Neuronal stem cell (in vitro differentiated cells): ENCODE measurements around the gene HDGFL3.
"Not testable (repeated sequence)": the region's sequence is repeated elsewhere in the genome, so short reads cannot be mapped to it uniquely, and the experiment has no call there.

Source experiments
- DNase-seq: peaks from one replicate; pipeline ENCODE4 v3.0.0-alpha.2; 2013; ENCODE audit warnings: low spot score
- H2AFZ ChIP-seq: one replicate; pipeline ENCODE4 v1.6.1; 2013; ENCODE audit warnings: mild to moderate bottlenecking, low read length, inconsistent platforms
- H2AK5ac ChIP-seq: 2 replicates; pipeline ENCODE4 v1.6.1; 2013; ENCODE audit warnings: low read depth, mild to moderate bottlenecking, inconsistent platforms, low read length, moderate library complexity, mixed read lengths
- H2BK120ac ChIP-seq: 2 replicates; pipeline ENCODE4 v1.6.1; 2013; ENCODE audit warnings: low read depth, mild to moderate bottlenecking, inconsistent platforms, low read length, moderate library complexity, mixed read lengths
- H2BK12ac ChIP-seq: one replicate; pipeline ENCODE4 v1.6.1; 2013; ENCODE audit warnings: low read length, inconsistent platforms
- H2BK15ac ChIP-seq: 2 replicates; pipeline ENCODE4 v1.6.1; 2013; ENCODE audit warnings: mild to moderate bottlenecking, low read length, inconsistent platforms, mixed read lengths
- H2BK5ac ChIP-seq: one replicate; pipeline ENCODE4 v1.6.1; 2013; ENCODE audit warnings: inconsistent platforms, mild to moderate bottlenecking, low read length, moderate library complexity
- H3K14ac ChIP-seq: one replicate; pipeline ENCODE4 v1.6.1; 2013; ENCODE audit warnings: low read length, inconsistent platforms
- H3K18ac ChIP-seq: 2 replicates; pipeline ENCODE4 v1.6.1; 2013; ENCODE audit warnings: low read length, inconsistent platforms
- H3K23ac ChIP-seq: 2 replicates; pipeline ENCODE4 v1.6.1; 2013; ENCODE audit warnings: low read depth, mild to moderate bottlenecking, mixed read lengths, low read length, inconsistent platforms; ENCODE audit not compliant: poor library complexity
- H3K27ac ChIP-seq: replicated peaks from 3 replicates; pipeline ENCODE4 v1.5.1; 2013; ENCODE audit warnings: low read length, inconsistent platforms
- H3K27me3 ChIP-seq, 3 experiments: 2 replicates each; pipeline ENCODE4 v1.6.1; 2013; ENCODE audit warnings: low read length in 3 of 3, mild to moderate bottlenecking in 2 of 3, inconsistent platforms in 1 of 3, low read depth in 1 of 3, mixed read lengths in 1 of 3, moderate library complexity in 1 of 3; ENCODE audit not compliant: control insufficient read depth in 3 of 3, insufficient read depth in 3 of 3
- H3K36me3 ChIP-seq, 2 donors: replicated peaks in 1 of 2; 2 replicates each; pipeline ENCODE4 v1.6.1; 2013; ENCODE audit warnings: low read length in 2 of 2; ENCODE audit not compliant: control insufficient read depth in 2 of 2, insufficient read depth in 2 of 2
- H3K4ac ChIP-seq: 2 replicates; pipeline ENCODE4 v1.6.1; 2013; ENCODE audit warnings: inconsistent platforms, mild to moderate bottlenecking, low read length, moderate library complexity
- H3K4me1 ChIP-seq, 2 donors: 1 replicate in 1 of 2; 2 replicates in 1 of 2; pipeline ENCODE4 v1.6.1; 2013; ENCODE audit warnings: low read length in 2 of 2, low read depth in 1 of 2; ENCODE audit not compliant: control insufficient read depth in 2 of 2, insufficient read depth in 1 of 2
- H3K4me2 ChIP-seq: one replicate; pipeline ENCODE4 v1.6.1; 2013; ENCODE audit warnings: mild to moderate bottlenecking, low read length, inconsistent platforms; ENCODE audit not compliant: insufficient read depth, poor library complexity, severe bottlenecking
- H3K4me3 ChIP-seq, 2 donors: 2 replicates each; pipeline ENCODE4 v1.5.1; 2013; ENCODE audit warnings: low read length in 2 of 2, mild to moderate bottlenecking in 2 of 2, inconsistent platforms in 1 of 2, moderate library complexity in 1 of 2
- H3K79me1 ChIP-seq: one replicate; pipeline ENCODE4 v1.6.1; 2013; ENCODE audit warnings: low read depth, mild to moderate bottlenecking, inconsistent platforms, low read length, moderate library complexity
- H3K9ac ChIP-seq: one replicate; pipeline ENCODE4 v1.6.1; 2013; ENCODE audit warnings: mild to moderate bottlenecking, low read depth, low read length, inconsistent platforms; ENCODE audit not compliant: poor library complexity
- H3K9me3 ChIP-seq, 2 donors: replicated peaks in 1 of 2; 2 replicates each; pipeline versions ENCODE3 to v1.6.1; 2013; ENCODE audit warnings: low read length in 2 of 2, mild to moderate bottlenecking in 2 of 2, inconsistent platforms in 1 of 2, low read depth in 1 of 2, mixed read lengths in 1 of 2, moderate library complexity in 1 of 2; ENCODE audit not compliant: control insufficient read depth in 2 of 2, insufficient read depth in 1 of 2
- H4K8ac ChIP-seq: one replicate; pipeline ENCODE4 v1.6.1; 2013; ENCODE audit warnings: low read depth, mild to moderate bottlenecking, inconsistent platforms, low read length, moderate library complexity
- H4K91ac ChIP-seq: one replicate; pipeline ENCODE4 v1.6.1; 2013; ENCODE audit warnings: low read length, low read depth, mild to moderate bottlenecking, inconsistent platforms; ENCODE audit not compliant: poor library complexity
- WGBS, 2 donors: extraction: QIAGEN DNeasy Blood & Tissue Kit; methylation state at CpG; one replicate each; pipeline ENCODE4 v1.1.7; 2013; ENCODE audit warnings: missing lambda C conversion rate in 2 of 2, mixed read lengths in 1 of 2; ENCODE audit not compliant: insufficient read length in 2 of 2, insufficient replicate concordance in 1 of 2; ENCODE audit errors: extremely low coverage in 2 of 2; 5-methylcytosine and 5-hydroxymethylcytosine counted together

HDGFL3 gene

GRCh38 chr15:83243634-83244033 lies 36.0 kb upstream of the HDGFL3 start:
- no peak for DNase-seq
- H3K9me3 ChIP-seq: no peaks in the 10 kb centered on the region
- no peaks in the 10 kb centered on the region for H3K27me3 ChIP-seq
- no peak overlapping the region for H3K4me2 ChIP-seq
- H3K9ac ChIP-seq: no peak overlapping the region
- H3K23ac ChIP-seq: no peak overlapping the region
- H4K91ac ChIP-seq: no peak overlapping the region
- H2BK12ac ChIP-seq: no peak overlapping the region
- H3K27ac ChIP-seq: no peak overlapping the region
- H3K4me1 ChIP-seq: peaks cover under 1 to 3% of the 10 kb centered on the region in 2 donors
- H3K36me3 ChIP-seq: no peaks in the 10 kb centered on the region
- H3K4ac ChIP-seq: no peak overlapping the region
- no peak overlapping the region for H2AK5ac ChIP-seq
- no peak overlapping the region for H2BK15ac ChIP-seq
- no peak overlapping the region for H2BK120ac ChIP-seq
- no peak overlapping the region for H3K14ac ChIP-seq
- no peak overlapping the region for H4K8ac ChIP-seq
- H3K4me3 ChIP-seq: no peak overlapping the region
- H3K18ac ChIP-seq: no peak overlapping the region
- WGBS, 2 donors: no CpG with 5 or more reads among the region's 8 CpGs
- no peaks in the 10 kb centered on the region for H3K79me1 ChIP-seq
- H2AFZ ChIP-seq: no peak overlapping the region
- H2BK5ac ChIP-seq: no peak overlapping the region

GRCh38 chr15:83230242-83230641 lies 22.6 kb upstream of the HDGFL3 start:
- Histone ChIP-seq H2BK5ac (no peak overlapping the region), H2BK15ac (no peak overlapping the region), H3K14ac (no peak overlapping the region), H3K36me3 (no peaks in the 10 kb centered on the region), H3K9me3 (no peaks in the 10 kb centered on the region), H2BK120ac (no peak overlapping the region), H3K27me3 (no peaks in the 10 kb centered on the region), H3K79me1 (peaks cover 1% of the 10 kb centered on the region), H3K18ac (no peak overlapping the region), H2AK5ac (no peak overlapping the region), H3K9ac (no peak overlapping the region), H3K4me1 (no peaks in the 10 kb centered on the region), H3K27ac (no peak overlapping the region), H3K23ac (no peak overlapping the region), H2AFZ (no peak overlapping the region), H2BK12ac (no peak overlapping the region), H4K8ac (no peak overlapping the region), H4K91ac (no peak overlapping the region), H3K4ac (no peak overlapping the region), H3K4me3 (no peak overlapping the region), H3K4me2 (no peak overlapping the region)
- no peak for DNase-seq
- WGBS, 2 donors: no CpG with 5 or more reads among the region's 21 CpGs

GRCh38 chr15:83225449-83225848 lies 17.8 kb upstream of the HDGFL3 start:
- H3K4me3 ChIP-seq: no peak overlapping the region
- no peak overlapping the region for H4K8ac ChIP-seq
- no peak overlapping the region for H3K18ac ChIP-seq
- H3K23ac ChIP-seq: no peak overlapping the region
- no peak for DNase-seq
- H3K9ac ChIP-seq: no peak overlapping the region
- no peak overlapping the region for H3K14ac ChIP-seq
- H3K4ac ChIP-seq: no peak overlapping the region
- no peak overlapping the region for H4K91ac ChIP-seq
- no peak overlapping the region for H3K4me2 ChIP-seq
- no peak overlapping the region for H2BK12ac ChIP-seq
- H3K27me3 ChIP-seq: no peaks in the 10 kb centered on the region
- H3K36me3 ChIP-seq: no peaks in the 10 kb centered on the region
- H3K9me3 ChIP-seq: peaks cover 0 to 10% of the 10 kb centered on the region in 2 donors
- no peaks in the 10 kb centered on the region for H3K79me1 ChIP-seq
- no peak overlapping the region for H2AFZ ChIP-seq
- no peak overlapping the region for H2BK5ac ChIP-seq
- no peak overlapping the region for H2AK5ac ChIP-seq
- no peak overlapping the region for H2BK120ac ChIP-seq
- H2BK15ac ChIP-seq: no peak overlapping the region
- no peak overlapping the region for H3K27ac ChIP-seq
- no peaks in the 10 kb centered on the region for H3K4me1 ChIP-seq
- WGBS, 2 donors: no CpG with 5 or more reads among the region's 9 CpGs

- H2AFZ ChIP-seq, H3K4me1 ChIP-seq, H3K27me3 ChIP-seq, H3K27ac ChIP-seq, H3K23ac ChIP-seq, H3K4ac ChIP-seq, H4K8ac ChIP-seq, H3K79me1 ChIP-seq, H3K36me3 ChIP-seq, H2BK15ac ChIP-seq, H2BK5ac ChIP-seq, H3K9ac ChIP-seq, H2AK5ac ChIP-seq, H4K91ac ChIP-seq, H3K4me2 ChIP-seq, H3K18ac ChIP-seq, H2BK120ac ChIP-seq, H3K14ac ChIP-seq, DNase-seq, H3K4me3 ChIP-seq, H2BK12ac ChIP-seq: not testable (repeated sequence)
- WGBS, 2 donors: no CpG with 5 or more reads among the region's 9 CpGs
- H3K9me3 ChIP-seq: peaks cover 0 to 16% of the 10 kb centered on the region in 2 donors
These were observed 14.2 kb upstream of the HDGFL3 start for GRCh38 chr15:83221781-83222180.
